GM12874 (cell line): Measurements from ENCODE around the gene PRMT5.

Experiments used
- CTCF ChIP-seq: IDR thresholded peaks from 2 replicates; pipeline ENCODE4 v1.5.1; 2011; ENCODE audit warnings: low read depth, mild to moderate bottlenecking, control low read depth, low read length, moderate library complexity; ENCODE audit not compliant: insufficient read depth

PRMT5 gene

DNA sequence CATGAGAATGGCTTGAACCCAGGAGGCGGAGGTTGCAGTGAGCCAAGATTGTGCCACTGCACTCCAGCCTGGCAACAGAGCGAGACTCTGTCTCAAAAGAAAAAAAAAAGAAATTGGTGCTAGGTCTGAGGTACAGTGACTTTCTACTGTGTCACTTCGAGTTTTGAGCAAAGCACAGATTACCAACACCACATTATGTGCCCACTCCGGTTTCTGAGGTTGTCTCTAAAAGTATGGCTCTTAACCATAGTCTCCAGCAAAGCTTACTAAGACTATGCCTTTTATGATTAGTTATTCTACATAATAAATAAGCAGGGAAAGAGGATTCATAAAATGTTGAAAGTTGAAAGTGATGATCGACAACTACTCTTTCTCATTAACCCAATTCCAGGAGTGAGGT, 18.3 kb downstream of the PRMT5 start:
- no peak for TF ChIP-seq CTCF

GRCh38 chr14:22908601-22909000, 20.6 kb downstream of the PRMT5 start:
- TF ChIP-seq CTCF, result no peak

DNA sequence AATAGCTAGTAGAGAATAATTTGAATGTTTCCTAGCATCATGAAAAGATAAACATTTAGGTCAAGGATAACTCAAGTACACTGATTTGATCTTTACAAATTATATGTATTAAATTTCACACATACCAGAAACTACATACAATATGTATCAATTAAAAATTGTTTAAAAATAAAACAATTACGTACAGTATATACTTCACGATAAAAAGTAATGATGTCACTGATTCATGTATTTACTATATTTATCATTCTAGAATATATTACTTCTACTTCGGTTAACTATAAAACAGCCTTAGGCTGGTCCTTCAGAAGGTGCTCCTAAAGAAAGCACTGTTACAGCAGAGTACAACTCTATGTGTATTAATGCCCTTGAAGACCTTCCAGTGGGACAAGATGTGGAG, 21.7 kb downstream of the PRMT5 start:
- no peak for TF ChIP-seq CTCF

DNA sequence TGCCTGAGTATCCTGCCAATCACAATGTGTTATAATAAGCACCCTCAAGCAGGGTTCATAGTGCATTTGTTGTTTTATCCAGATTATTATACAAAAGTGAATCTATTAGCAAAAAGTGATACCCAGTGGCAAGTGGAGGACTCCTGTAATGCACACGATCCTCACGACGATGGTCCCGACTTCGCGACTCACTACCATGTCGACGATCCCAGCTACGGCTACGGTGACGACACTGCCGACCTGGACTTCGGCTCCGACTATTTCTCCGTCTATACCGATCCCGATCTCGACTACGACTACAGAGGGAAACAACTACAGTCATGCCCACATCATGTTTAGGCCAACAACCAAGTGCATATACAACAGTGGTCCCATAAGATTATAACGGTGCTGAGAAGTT, 23.1 kb downstream of the PRMT5 start:
- no peak for TF ChIP-seq CTCF

- TF ChIP-seq CTCF, result no peak
Measured at GRCh38 chr14:22905627-22906026, 23.5 kb downstream of the PRMT5 start.

DNA sequence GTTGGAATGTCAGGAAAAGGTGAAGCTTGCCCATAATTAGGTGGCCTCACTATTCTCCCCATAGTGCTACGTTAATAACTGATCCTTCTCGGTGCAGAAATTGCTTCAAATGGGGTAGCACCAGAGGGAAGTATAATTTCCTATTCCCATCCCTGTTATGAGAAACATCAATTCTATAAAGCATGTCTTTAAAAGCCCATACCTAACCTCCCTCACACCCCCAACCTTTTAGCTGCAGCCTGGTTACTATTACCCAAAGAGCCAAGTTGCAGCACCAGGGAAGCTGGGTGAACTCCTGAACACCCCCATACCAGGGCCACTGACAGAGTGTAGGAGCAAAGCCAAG, 25.5 kb downstream of the PRMT5 start:
- no peak for TF ChIP-seq CTCF

DNA sequence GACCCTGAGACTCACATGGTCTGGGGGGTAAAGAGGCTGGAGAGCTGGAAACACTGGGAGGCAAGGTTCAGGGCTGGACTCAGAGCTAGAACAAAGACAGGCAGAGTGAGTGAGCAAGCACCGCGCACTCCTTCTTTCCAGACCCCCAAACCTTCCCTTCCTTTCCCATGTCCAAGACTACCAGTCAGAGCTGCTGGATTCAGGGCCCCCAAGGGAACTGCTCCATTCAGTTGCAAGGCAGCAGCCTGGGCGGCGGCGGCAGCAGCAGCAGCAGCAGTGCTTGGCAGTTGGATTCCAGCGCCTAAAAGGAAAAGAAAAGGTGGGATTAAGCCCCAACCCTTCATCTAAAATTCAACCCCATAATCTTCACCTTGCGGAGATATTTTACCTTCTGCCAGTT, 27.4 kb downstream of the PRMT5 start:
- TF ChIP-seq CTCF, result no peak
